Measurements from ENCODE around the gene CACNB1.
A peak's percentile ranks its signal among the peaks of the same experiment; 100 is the strongest.

CACNB1 gene

DNA sequence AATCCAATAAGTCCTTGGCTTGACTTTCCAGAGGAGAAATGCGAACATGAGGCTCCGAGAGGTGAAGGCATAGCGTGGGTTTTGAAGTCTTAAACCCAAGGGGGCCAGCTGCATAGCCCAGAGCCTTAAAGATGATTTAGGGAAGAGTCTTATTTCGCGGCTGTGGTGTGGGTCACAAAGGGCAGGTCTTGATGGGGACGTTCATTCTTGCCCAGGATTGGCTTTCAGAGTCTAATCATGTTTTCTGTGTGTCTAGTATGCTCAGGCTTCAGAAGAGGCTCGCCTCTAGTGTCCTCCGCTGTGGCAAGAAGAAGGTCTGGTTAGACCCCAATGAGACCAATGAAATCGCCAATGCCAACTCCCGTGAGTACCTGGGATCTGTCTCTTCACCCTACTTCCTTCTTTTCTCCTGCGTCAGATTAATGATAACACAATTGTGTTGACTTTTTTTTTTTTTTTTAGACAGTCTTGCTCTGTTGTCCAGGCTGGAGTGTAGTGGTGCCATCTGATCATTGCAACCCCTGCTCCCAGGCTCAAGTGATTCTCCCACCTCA is 3.6 kb upstream of the CACNB1 start:
- ATAC-seq (no peak), DNase-seq (no peak)

DNA sequence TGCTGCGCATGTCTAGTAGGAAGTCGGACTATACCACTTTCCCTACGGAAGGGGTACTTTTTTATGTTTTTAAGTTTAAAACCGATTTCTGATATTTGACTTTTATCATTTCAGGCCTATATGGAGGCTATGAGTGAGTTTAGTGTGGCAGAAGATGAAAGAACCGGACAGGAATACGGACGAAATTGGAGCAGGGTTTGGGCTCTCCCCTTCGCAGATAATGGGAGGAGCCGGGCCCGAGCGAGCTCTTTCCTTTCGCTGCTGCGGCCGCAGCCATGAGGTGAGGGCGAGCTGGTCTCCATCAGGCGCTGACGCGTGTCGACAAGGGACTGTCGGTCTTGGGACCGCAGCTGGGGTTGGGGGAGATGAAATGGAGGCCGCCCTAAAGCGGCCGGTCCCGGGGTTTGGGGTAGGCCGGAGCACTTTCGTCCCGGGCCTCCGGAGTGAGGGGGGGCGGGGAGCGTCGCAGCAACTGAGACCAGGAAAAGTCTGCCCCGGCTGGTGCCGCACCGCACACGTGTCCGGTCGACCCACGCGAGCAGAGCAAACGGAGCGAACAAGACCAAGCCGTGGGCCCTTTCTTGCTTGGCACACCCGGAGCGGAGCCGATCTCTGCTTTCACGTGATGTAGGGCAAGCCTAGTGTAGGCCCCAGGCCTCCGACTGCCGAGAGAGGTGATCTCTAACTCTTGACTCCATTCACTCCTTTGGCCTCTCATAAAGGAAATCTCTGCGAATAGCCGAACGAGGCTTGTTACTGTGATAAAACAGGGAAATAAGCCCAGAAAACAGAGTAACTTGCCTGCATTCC is 2.8 kb upstream of the CACNB1 start, which contains the start of gene RPL19:
Gene RPL19, plus strand, starts transcription at position 214 of the 810 bp plus-strand sequence. Its CDS starts 62 bp downstream, at position 276.
- DNase-seq = peak; percentile 83
- ATAC-seq = peak; percentile 54

DNA sequence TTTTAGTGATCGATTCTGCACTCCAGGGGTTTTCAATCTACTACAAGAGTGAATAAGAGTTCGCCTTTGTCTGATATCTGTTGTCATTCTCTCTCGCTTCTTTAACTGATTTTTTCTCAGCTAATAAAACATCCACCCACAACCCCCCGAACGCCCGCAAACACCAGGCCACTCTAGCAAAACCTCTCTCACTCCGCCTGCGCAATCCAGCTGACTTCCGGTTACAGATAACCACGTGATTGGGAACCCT is 2.3 kb upstream of the CACNB1 start:
- DNase-seq = peak; percentile 88
- ATAC-seq = peak; percentile 55

DNA sequence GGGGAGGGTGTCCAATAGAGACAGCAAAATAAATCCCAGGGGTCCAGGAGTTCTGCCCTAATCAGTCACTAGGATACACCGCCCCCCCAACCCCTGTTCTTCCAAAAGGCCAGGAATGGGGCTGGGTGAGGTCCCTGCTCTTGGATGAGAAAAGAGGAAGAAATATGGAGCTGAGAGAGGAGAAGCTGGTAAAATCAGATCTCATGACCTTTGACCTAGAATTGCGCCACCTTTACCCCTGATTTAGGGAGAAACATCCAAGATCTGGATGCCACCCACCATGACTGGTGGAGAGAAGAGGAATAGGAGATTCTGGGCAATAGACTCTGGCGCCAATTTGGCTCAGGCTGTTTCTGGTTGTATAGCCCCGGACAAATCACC is 707 bp upstream of the CACNB1 start:
- ATAC-seq (no peak), DNase-seq (no peak)

GRCh38 chr17:39196808-39197291 is 619 bp downstream of the CACNB1 start:
- ATAC-seq (no peak), DNase-seq (no peak)

DNA sequence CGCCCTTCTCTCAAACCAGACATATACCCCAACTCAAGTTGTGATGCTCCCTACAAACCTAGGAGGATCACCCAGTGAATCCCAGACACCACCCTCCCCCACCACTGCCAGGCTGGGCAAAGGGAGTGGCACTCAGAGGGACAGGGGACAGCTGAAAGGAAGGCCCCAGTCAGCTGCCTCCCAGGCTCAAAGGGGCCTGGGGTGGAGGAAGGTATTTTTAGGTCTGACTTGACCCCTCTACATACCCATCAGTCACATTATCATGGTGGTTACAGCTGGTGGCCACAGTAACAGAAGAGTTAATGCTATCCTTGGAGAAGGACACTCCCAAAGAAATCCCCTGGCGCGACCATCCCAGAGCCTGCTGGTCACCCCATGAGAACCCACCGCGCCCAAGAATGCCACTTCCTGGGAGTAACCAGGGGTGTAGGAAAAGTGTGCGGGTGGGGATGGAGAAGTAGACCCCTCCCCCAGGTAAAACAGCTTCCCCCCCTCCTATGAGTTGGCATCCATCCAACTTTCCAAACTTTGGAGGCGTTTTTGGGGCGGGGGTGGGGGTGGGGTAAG is 1.1 kb downstream of the CACNB1 start:
- no peak for ATAC-seq
- DNase-seq = no peak

GRCh38 chr17:39195568-39196160 is 1.8 kb downstream of the CACNB1 start:
- DNase-seq (no peak), ATAC-seq (no peak)

- DNase-seq (no peak), ATAC-seq (no peak)
Observed at GRCh38 chr17:39194985-39195524, 2.4 kb downstream of the CACNB1 start.

GRCh38 chr17:39194089-39194984 is 3.1 kb downstream of the CACNB1 start:
- no peak for DNase-seq
- ATAC-seq = no peak

DNA sequence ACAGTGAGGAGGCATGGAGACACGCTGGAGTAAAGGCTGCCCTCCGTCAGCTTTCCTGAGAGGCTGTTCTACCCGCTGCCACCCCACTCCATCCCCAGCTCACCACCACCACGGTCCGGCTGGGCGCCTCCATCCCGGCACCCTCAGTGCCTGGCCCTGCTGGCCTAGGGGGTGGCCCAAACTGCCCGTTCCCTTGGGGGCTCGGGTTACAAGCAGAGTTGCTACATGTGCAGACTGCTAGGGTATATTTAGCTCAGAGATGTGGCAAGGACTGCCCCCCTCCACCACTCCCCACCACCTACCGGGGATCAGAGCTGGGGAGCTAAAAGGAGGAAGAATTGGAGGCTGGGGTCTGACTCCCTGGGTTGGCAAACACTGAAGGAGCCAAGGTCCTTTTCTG is 4.1 kb downstream of the CACNB1 start:
- no peak for DNase-seq
- ATAC-seq = no peak

- DNase-seq (no peak), ATAC-seq (no peak)
Observed at GRCh38 chr17:39192901-39193300, 4.6 kb downstream of the CACNB1 start.

DNA sequence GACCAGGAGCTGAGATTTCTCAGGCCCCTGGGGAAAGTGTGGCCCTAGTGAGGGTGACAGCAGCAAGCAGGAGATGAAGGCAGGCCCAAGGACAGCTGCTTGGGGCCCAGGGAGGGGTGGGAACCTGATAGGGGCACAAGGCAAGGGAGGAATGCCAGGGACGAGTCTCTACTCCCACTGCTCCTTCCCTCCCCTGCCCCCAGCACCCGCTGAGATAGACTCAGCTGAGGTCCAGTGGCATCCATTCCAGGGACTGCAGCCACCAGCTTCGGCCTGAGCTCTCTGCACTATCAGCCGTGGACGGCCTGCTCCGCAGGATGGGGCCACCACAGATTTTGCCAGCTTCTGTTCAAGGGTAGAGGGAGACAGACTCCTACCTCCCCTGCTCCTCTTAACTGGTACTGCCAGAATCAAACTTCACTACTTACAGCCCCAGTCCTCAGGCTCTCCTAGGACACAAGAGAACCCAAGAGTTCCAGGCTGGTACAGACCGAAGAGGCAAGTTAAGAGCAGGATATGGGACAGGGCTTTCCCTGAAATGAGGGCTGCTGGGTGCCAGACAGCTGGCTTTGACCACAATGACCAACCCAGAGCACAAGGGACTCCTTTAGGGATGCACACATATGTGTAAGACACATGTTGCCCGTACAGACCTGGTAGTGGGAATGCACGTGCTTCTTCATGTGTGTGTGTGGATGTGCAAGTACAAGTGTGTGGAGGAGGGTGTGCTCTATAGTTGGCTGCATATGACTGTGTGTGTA is 5.5 kb downstream of the CACNB1 start:
- DNase-seq (no peak), ATAC-seq (no peak)

GRCh38 chr17:39187152-39187830 is 10.2 kb downstream of the CACNB1 start:
- DNase-seq = no peak
- no peak for ATAC-seq

GRCh38 chr17:39186481-39187002 is 10.9 kb downstream of the CACNB1 start:
- no peak for ATAC-seq
- no peak for DNase-seq

GRCh38 chr17:39183720-39184119 is 13.7 kb downstream of the CACNB1 start:
- no peak for DNase-seq
- ATAC-seq = no peak

GRCh38 chr17:39183045-39183444 is 14.4 kb downstream of the CACNB1 start:
- no peak for DNase-seq
- ATAC-seq = no peak

DNA sequence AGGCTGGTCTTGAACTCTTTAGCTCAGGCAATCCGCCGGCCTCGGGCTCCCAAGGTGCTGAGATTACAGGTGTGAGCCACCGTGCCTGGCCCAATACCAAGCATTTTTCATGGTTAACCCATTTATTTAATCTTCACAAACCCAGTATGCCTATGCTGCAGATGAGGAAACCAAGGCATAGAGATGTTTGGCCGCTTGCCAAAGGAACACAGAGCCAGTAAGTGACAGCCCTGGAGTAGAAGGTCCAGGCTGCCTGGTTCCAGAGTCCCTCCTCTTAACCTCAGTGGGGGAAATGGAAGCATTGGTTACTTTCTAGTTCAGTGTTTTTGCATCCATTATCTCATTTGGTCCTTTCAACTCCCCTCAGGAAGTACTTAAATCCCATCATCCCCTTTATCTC is 16.2 kb downstream of the CACNB1 start:
- ATAC-seq = no peak
- DNase-seq = no peak

- no peak for DNase-seq
- ATAC-seq = no peak
Observed at GRCh38 chr17:39178536-39178935, 18.9 kb downstream of the CACNB1 start.

- ATAC-seq = peak; percentile 9
- DNase-seq = no peak
Observed at GRCh38 chr17:39177256-39177655, 20.2 kb downstream of the CACNB1 start.

- ATAC-seq (no peak), DNase-seq (no peak)
Observed at GRCh38 chr17:39175695-39176093, 21.8 kb downstream of the CACNB1 start.

Data from stimulated activated naive CD8-positive, alpha-beta T cell treated with anti-CD3 and anti-CD28 coated beads, Interleukin-15, Interleukin-2, amounts not matched to agents 100 U/mL and 50 U/mL, for 24 hours (primary cell).